HepG2 (cell line): ENCODE measurements around the gene FNDC4. TPM values are rescaled to one million over a fixed set of nuclear protein-coding genes. Genes with fewer than 3 reads are reported as not detected.

Experiments used
- ELF3 ChIP-seq: IDR thresholded peaks from 2 replicates; pipeline ENCODE4 v1.6.1; 2016; ENCODE audit warnings: missing genetic modification reagents, missing compliant biosample characterization
- KDM4B ChIP-seq: sonication (generic); formaldehyde crosslinking; IDR thresholded peaks from 2 replicates; pipeline ENCODE4 v1.4.0; 2020; ENCODE audit warnings: missing genetic modification reagents
- MED8 ChIP-seq: sonication (generic); formaldehyde crosslinking; IDR thresholded peaks from 2 replicates; pipeline ENCODE4 v1.8.1; 2023; ENCODE audit warnings: mild to moderate bottlenecking, missing genetic modification reagents; ENCODE audit not compliant: insufficient replicate concordance
- MTF2 ChIP-seq: sonication (generic); formaldehyde crosslinking; IDR thresholded peaks from 2 replicates; pipeline ENCODE4 v1.5.0; 2020; ENCODE audit warnings: missing genetic modification reagents, borderline replicate concordance
- MXI1 ChIP-seq: IDR thresholded peaks from 3 replicates; pipeline ENCODE4 v1.6.1; 2012; ENCODE audit warnings: low read depth, low read length, inconsistent platforms, borderline replicate concordance
- NFKBIZ ChIP-seq: IDR thresholded peaks from 2 replicates; pipeline ENCODE4 v1.6.1; 2018; ENCODE audit warnings: missing genetic modification reagents, missing compliant biosample characterization
- POLR2G ChIP-seq: fragments of 200-400 bp; formaldehyde crosslinking; IDR thresholded peaks from 2 replicates; pipeline ENCODE4 v1.6.1; 2018; ENCODE audit warnings: mild to moderate bottlenecking, low read depth, low read length, moderate library complexity
- RARA ChIP-seq: IDR thresholded peaks from 2 replicates; pipeline ENCODE4 v1.6.1; 2016; ENCODE audit warnings: missing genetic modification reagents, missing compliant biosample characterization
- RBFOX2 ChIP-seq: fragments of 200-400 bp; formaldehyde crosslinking; IDR thresholded peaks from 2 replicates; pipeline ENCODE4 v1.6.1; 2017; ENCODE audit warnings: low read depth, mild to moderate bottlenecking, low read length
- REXO4 ChIP-seq: sonication (generic); formaldehyde crosslinking; IDR thresholded peaks from 2 replicates; pipeline ENCODE4 v1.8.0; 2022; ENCODE audit warnings: missing genetic modification reagents, mild to moderate bottlenecking, borderline replicate concordance
- TMF1 ChIP-seq: sonication (generic); formaldehyde crosslinking; IDR thresholded peaks from 2 replicates; pipeline ENCODE4 v1.8.1; 2022; ENCODE audit warnings: low read depth, missing genetic modification reagents
- ZBTB7A ChIP-seq: sonication (generic); formaldehyde crosslinking; IDR thresholded peaks from 2 replicates; pipeline ENCODE4 v1.8.0; 2022; ENCODE audit warnings: mild to moderate bottlenecking, missing genetic modification reagents
- ZFP36L1 ChIP-seq: sonication (generic); formaldehyde crosslinking; IDR thresholded peaks from 2 replicates; pipeline ENCODE4 v1.8.0; 2022; ENCODE audit warnings: mild to moderate bottlenecking, missing genetic modification reagents, moderate library complexity
- ZNF225 ChIP-seq: sonication (generic); formaldehyde crosslinking; IDR thresholded peaks from 2 replicates; pipeline ENCODE4 v1.4.0; 2020; ENCODE audit warnings: mild to moderate bottlenecking, missing genetic modification reagents
- ZNF432 ChIP-seq: sonication (generic); formaldehyde crosslinking; IDR thresholded peaks from 2 replicates; pipeline ENCODE4 v1.5.0; 2020; ENCODE audit warnings: missing genetic modification reagents, mild to moderate bottlenecking, borderline replicate concordance
- ZNF839 ChIP-seq: sonication (generic); formaldehyde crosslinking; IDR thresholded peaks from 2 replicates; pipeline ENCODE4 v1.4.0; 2020; ENCODE audit warnings: missing genetic modification reagents, mild to moderate bottlenecking, borderline replicate concordance
- polyA plus RNA-seq, 8 experiments: library from polyadenylated mRNA; depleted of rRNA in 3 of 8; stranded (reverse) in 7 of 8; unstranded in 1 of 8; fragments of >200 nt; fragmentation: Illumina TruSeq in 4 of 8; extraction: Trizol in 4 of 8; gene quantifications; 2 replicates each; pipeline versions ENCODE4 v1.2.1 to v1.2.3, GENCODE V29; 2011 to 2016; ENCODE audit warnings: low read depth in 4 of 8, missing spikeins in 1 of 8, mixed read lengths in 1 of 8; ENCODE audit not compliant: insufficient read depth in 1 of 8
- total RNA-seq, 5 experiments: library from RNA; depleted of rRNA; stranded (reverse); fragments of >200 nt; fragmentation: Illumina TruSeq; extraction: Trizol; gene quantifications; 2 replicates each; pipeline ENCODE4 v1.2.3, GENCODE V29; 2016; ENCODE audit warnings: low read depth in 1 of 5
- TF ChIP-seq, protein P1 (sequence below): sonication (generic); formaldehyde crosslinking; IDR thresholded peaks from 2 replicates; pipeline ENCODE4 v1.4.0; 2020; ENCODE audit warnings: missing genetic modification reagents
- TF ChIP-seq, protein P2 (sequence below), 2 experiments: fragments of 450-650 bp in 1 of 2; sonication (generic) in 1 of 2; formaldehyde crosslinking; IDR thresholded peaks; 2 replicates each; pipeline versions ENCODE4 v1.5.0 to v1.8.0; 2020 to 2022; ENCODE audit warnings: mild to moderate bottlenecking in 1 of 2, missing genetic modification reagents in 1 of 2
- TF ChIP-seq, protein P3 (sequence below): fragments of 450-650 bp; IDR thresholded peaks from 2 replicates; pipeline ENCODE4 v1.6.1; 2017
- TF ChIP-seq, protein P4 (sequence below): sonication (generic); formaldehyde crosslinking; IDR thresholded peaks from 2 replicates; pipeline ENCODE4 v1.4.0; 2020; ENCODE audit warnings: missing genetic modification reagents
- TF ChIP-seq, protein P5 (sequence below): sonication (generic); formaldehyde crosslinking; IDR thresholded peaks from 2 replicates; pipeline ENCODE4 v1.4.0; 2020; ENCODE audit warnings: missing genetic modification reagents
- TF ChIP-seq, protein P6 (sequence below): sonication (generic); formaldehyde crosslinking; IDR thresholded peaks from 2 replicates; pipeline ENCODE4; 2020; ENCODE audit warnings: missing genetic modification reagents, mild to moderate bottlenecking, borderline replicate concordance

The FNDC4 gene
- total and polyA plus RNA-seq, 2 of the 13 experiments (the other 11 are each of a cell fraction or from before 2014, with no cell fraction given), result 9.0 to 17.4 TPM

DNA sequence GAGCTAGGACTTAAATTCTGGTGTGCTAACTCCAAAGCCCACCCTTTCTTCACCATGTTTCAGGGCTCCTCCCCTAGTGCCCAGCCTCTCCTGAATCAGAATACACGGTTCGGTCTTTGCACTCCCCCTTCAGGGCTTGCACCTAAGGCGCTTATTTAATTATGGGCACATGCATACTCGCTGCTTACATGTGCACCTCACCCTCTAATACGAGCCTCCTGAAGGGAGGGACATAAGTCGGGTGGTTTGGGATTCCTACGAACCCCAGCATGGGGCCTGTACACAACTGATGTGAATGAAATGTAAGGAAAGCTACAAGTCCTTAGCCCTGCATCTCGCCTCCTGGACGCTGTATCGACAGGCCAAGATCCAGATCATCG is 5.9 kb downstream of the FNDC4 start (continued):
- TF ChIP-seq, protein P1, sequence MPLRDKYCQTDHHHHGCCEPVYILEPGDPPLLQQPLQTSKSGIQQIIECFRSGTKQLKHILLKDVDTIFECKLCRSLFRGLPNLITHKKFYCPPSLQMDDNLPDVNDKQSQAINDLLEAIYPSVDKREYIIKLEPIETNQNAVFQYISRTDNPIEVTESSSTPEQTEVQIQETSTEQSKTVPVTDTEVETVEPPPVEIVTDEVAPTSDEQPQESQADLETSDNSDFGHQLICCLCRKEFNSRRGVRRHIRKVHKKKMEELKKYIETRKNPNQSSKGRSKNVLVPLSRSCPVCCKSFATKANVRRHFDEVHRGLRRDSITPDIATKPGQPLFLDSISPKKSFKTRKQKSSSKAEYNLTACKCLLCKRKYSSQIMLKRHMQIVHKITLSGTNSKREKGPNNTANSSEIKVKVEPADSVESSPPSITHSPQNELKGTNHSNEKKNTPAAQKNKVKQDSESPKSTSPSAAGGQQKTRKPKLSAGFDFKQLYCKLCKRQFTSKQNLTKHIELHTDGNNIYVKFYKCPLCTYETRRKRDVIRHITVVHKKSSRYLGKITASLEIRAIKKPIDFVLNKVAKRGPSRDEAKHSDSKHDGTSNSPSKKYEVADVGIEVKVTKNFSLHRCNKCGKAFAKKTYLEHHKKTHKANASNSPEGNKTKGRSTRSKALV, result no peak
- TF ChIP-seq MED8 (CRISPR knock-in tag) (no peak), MXI1 (no peak), ZNF839 (CRISPR knock-in tag) (no peak), ZNF225 (CRISPR knock-in tag) (no peak), KDM4B (no peak), ZFP36L1 (CRISPR knock-in tag) (no peak), ZBTB7A (CRISPR knock-in tag) (no peak), TMF1 (CRISPR knock-in tag) (no peak), RBFOX2 (no peak), NFKBIZ (CRISPR knock-in tag) (no peak), MTF2 (CRISPR knock-in tag) (no peak), RARA (no peak), REXO4 (CRISPR knock-in tag) (no peak), POLR2G (no peak), ELF3 (CRISPR knock-in tag) (no peak), ZNF432 (no peak)
- TF ChIP-seq, protein P2, sequence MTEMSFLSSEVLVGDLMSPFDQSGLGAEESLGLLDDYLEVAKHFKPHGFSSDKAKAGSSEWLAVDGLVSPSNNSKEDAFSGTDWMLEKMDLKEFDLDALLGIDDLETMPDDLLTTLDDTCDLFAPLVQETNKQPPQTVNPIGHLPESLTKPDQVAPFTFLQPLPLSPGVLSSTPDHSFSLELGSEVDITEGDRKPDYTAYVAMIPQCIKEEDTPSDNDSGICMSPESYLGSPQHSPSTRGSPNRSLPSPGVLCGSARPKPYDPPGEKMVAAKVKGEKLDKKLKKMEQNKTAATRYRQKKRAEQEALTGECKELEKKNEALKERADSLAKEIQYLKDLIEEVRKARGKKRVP (CRISPR knock-in tag; IDR thresholded peaks at IDR 0.05), result no peak
- TF ChIP-seq, protein P3, sequence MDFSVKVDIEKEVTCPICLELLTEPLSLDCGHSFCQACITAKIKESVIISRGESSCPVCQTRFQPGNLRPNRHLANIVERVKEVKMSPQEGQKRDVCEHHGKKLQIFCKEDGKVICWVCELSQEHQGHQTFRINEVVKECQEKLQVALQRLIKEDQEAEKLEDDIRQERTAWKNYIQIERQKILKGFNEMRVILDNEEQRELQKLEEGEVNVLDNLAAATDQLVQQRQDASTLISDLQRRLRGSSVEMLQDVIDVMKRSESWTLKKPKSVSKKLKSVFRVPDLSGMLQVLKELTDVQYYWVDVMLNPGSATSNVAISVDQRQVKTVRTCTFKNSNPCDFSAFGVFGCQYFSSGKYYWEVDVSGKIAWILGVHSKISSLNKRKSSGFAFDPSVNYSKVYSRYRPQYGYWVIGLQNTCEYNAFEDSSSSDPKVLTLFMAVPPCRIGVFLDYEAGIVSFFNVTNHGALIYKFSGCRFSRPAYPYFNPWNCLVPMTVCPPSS, result no peak
- TF ChIP-seq, protein P4, sequence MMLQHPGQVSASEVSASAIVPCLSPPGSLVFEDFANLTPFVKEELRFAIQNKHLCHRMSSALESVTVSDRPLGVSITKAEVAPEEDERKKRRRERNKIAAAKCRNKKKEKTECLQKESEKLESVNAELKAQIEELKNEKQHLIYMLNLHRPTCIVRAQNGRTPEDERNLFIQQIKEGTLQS (CRISPR knock-in tag), result no peak
- TF ChIP-seq, protein P5, sequence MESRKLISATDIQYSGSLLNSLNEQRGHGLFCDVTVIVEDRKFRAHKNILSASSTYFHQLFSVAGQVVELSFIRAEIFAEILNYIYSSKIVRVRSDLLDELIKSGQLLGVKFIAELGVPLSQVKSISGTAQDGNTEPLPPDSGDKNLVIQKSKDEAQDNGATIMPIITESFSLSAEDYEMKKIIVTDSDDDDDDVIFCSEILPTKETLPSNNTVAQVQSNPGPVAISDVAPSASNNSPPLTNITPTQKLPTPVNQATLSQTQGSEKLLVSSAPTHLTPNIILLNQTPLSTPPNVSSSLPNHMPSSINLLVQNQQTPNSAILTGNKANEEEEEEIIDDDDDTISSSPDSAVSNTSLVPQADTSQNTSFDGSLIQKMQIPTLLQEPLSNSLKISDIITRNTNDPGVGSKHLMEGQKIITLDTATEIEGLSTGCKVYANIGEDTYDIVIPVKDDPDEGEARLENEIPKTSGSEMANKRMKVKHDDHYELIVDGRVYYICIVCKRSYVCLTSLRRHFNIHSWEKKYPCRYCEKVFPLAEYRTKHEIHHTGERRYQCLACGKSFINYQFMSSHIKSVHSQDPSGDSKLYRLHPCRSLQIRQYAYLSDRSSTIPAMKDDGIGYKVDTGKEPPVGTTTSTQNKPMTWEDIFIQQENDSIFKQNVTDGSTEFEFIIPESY (CRISPR knock-in tag), result no peak
- TF ChIP-seq, protein P6, sequence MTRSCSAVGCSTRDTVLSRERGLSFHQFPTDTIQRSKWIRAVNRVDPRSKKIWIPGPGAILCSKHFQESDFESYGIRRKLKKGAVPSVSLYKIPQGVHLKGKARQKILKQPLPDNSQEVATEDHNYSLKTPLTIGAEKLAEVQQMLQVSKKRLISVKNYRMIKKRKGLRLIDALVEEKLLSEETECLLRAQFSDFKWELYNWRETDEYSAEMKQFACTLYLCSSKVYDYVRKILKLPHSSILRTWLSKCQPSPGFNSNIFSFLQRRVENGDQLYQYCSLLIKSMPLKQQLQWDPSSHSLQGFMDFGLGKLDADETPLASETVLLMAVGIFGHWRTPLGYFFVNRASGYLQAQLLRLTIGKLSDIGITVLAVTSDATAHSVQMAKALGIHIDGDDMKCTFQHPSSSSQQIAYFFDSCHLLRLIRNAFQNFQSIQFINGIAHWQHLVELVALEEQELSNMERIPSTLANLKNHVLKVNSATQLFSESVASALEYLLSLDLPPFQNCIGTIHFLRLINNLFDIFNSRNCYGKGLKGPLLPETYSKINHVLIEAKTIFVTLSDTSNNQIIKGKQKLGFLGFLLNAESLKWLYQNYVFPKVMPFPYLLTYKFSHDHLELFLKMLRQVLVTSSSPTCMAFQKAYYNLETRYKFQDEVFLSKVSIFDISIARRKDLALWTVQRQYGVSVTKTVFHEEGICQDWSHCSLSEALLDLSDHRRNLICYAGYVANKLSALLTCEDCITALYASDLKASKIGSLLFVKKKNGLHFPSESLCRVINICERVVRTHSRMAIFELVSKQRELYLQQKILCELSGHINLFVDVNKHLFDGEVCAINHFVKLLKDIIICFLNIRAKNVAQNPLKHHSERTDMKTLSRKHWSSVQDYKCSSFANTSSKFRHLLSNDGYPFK (CRISPR knock-in tag), result no peak
